HL-60 (cell line): ENCODE measurements around the gene GPS1.

Experiments used
- DNase-seq, 2 experiments: peaks; one replicate each; pipeline ENCODE4 v3.0.0-alpha.2; 2010 to 2020; ENCODE audit warnings: low read depth in 1 of 2, low spot score in 1 of 2
- H3K27ac ChIP-seq: fragments of 250-450 bp; sonication (Bioruptor Pico); replicated peaks from 2 replicates; pipeline ENCODE4 v1.5.1; 2020; ENCODE audit warnings: mild to moderate bottlenecking, moderate library complexity
- H3K27me3 ChIP-seq: fragments of 250-450 bp; sonication (Bioruptor Pico); 2 replicates; pipeline ENCODE4 v1.5.1; 2021; ENCODE audit warnings: mild to moderate bottlenecking, moderate library complexity; ENCODE audit not compliant: insufficient read depth, poor library complexity, severe bottlenecking
- H3K4me3 ChIP-seq: replicated peaks from 2 replicates; pipeline ENCODE4 v1.5.1; 2011; ENCODE audit warnings: mild to moderate bottlenecking, control low read depth, low read length; ENCODE audit not compliant: insufficient read depth
- GABPA ChIP-seq: IDR thresholded peaks from 2 replicates; pipeline ENCODE4 v1.6.1; 2012; ENCODE audit warnings: low read depth
- POLR2AphosphoS5 ChIP-seq: IDR thresholded peaks from 2 replicates; pipeline ENCODE4 v1.6.1; 2012; ENCODE audit warnings: low read depth
- SPI1 ChIP-seq: IDR thresholded peaks from 2 replicates; pipeline ENCODE4 v1.6.1; 2012; ENCODE audit warnings: low read depth, mild to moderate bottlenecking, borderline replicate concordance
- TF ChIP-seq, protein P1 (sequence below): IDR thresholded peaks from one replicate; pipeline ENCODE4 v1.5.1; 2011; ENCODE audit warnings: low read length, control low read depth, inconsistent platforms; ENCODE audit not compliant: insufficient read depth
- TF ChIP-seq, protein P2 (sequence below): IDR thresholded peaks from 2 replicates; pipeline ENCODE4 v1.6.1; 2012; ENCODE audit warnings: low read depth; ENCODE audit not compliant: insufficient replicate concordance

The GPS1 gene

DNA sequence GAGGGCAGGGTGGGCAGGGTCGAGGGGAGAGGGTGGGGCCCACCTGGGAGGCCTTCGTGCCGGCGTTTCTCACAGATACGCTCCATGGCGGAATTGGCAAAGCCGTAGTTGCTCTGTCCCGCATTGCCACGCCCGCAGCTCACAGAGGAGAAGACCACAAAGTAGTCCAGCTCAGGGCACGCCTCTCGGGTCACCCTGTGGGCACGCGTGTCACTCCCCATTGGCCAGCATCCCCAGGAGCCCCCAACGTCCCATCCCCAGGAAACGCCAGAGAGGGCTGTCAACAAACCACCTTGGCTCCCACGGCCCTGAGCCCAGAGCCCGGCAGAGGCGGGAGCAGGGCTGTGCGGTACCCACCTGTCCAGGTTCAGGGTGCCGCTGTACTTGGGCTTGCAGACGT, 30.3 kb downstream of the GPS1 start:
- DNase-seq, result no peak
- no peak for TF ChIP-seq GABPA
- no peak for TF ChIP-seq POLR2AphosphoS5
- TF ChIP-seq, protein P1, sequence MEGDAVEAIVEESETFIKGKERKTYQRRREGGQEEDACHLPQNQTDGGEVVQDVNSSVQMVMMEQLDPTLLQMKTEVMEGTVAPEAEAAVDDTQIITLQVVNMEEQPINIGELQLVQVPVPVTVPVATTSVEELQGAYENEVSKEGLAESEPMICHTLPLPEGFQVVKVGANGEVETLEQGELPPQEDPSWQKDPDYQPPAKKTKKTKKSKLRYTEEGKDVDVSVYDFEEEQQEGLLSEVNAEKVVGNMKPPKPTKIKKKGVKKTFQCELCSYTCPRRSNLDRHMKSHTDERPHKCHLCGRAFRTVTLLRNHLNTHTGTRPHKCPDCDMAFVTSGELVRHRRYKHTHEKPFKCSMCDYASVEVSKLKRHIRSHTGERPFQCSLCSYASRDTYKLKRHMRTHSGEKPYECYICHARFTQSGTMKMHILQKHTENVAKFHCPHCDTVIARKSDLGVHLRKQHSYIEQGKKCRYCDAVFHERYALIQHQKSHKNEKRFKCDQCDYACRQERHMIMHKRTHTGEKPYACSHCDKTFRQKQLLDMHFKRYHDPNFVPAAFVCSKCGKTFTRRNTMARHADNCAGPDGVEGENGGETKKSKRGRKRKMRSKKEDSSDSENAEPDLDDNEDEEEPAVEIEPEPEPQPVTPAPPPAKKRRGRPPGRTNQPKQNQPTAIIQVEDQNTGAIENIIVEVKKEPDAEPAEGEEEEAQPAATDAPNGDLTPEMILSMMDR, result no peak
- TF ChIP-seq SPI1, result no peak
- TF ChIP-seq, protein P2, sequence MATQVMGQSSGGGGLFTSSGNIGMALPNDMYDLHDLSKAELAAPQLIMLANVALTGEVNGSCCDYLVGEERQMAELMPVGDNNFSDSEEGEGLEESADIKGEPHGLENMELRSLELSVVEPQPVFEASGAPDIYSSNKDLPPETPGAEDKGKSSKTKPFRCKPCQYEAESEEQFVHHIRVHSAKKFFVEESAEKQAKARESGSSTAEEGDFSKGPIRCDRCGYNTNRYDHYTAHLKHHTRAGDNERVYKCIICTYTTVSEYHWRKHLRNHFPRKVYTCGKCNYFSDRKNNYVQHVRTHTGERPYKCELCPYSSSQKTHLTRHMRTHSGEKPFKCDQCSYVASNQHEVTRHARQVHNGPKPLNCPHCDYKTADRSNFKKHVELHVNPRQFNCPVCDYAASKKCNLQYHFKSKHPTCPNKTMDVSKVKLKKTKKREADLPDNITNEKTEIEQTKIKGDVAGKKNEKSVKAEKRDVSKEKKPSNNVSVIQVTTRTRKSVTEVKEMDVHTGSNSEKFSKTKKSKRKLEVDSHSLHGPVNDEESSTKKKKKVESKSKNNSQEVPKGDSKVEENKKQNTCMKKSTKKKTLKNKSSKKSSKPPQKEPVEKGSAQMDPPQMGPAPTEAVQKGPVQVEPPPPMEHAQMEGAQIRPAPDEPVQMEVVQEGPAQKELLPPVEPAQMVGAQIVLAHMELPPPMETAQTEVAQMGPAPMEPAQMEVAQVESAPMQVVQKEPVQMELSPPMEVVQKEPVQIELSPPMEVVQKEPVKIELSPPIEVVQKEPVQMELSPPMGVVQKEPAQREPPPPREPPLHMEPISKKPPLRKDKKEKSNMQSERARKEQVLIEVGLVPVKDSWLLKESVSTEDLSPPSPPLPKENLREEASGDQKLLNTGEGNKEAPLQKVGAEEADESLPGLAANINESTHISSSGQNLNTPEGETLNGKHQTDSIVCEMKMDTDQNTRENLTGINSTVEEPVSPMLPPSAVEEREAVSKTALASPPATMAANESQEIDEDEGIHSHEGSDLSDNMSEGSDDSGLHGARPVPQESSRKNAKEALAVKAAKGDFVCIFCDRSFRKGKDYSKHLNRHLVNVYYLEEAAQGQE, result no peak
- Histone ChIP-seq H3K27ac (no peak overlapping the region), H3K27me3 (no peaks in the 10 kb centered on the region), H3K4me3 (no peak overlapping the region)

DNA sequence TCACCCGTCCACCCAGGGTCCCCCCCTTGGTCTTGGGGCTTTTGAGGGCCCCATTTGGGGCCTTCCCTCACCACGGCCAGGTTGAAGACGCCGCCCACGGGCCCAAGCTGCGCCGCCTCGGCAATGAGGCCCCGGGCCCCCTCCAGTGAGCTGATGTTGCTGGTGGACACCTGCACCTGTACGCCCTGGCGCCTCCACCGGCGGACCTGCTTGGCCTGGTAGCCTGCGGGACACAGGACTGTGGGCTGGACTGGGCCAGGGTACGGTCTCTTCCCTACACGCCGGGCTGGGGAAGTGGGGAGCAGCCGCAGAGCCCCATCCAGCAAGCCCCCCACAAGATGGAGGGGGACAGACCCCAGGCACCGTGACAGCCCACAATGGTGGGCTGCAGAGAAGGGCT, 30.8 kb downstream of the GPS1 start:
- Histone ChIP-seq H3K27ac (no peak overlapping the region), H3K27me3 (no peaks in the 10 kb centered on the region), H3K4me3 (no peak overlapping the region)
- DNase-seq, result no peak
- TF ChIP-seq GABPA, result no peak
- TF ChIP-seq POLR2AphosphoS5, result no peak
- TF ChIP-seq, protein P2, result no peak

DNA sequence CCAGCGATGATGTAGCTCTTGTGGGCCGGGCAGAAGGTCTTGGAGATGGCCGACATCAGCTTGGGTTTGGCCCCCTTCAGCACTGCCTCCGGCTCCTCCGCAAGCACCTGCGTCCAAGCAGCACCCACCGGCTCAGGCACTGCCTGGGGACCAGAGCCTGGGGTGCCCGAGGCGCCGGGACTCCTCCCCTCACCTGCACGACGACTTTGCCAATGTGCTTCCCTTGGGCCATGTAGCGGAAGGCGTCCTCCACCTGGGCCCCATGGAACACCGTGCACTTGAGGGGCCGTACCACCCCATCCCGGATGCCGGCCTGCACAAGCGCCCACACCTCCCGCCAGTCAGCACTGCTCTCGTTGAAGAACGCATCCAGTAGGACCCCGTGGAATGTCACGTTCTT, 31.3 kb downstream of the GPS1 start:
- TF ChIP-seq, protein P1, result no peak
- TF ChIP-seq POLR2AphosphoS5 (no peak; the same call in 1 of the 2 replicates), SPI1 (no peak), GABPA (no peak)
- TF ChIP-seq, protein P2, result no peak
- H3K27ac ChIP-seq, result no peak overlapping the region
- no peaks in the 10 kb centered on the region for H3K27me3 ChIP-seq
- no peak for DNase-seq
- H3K4me3 ChIP-seq, result no peak overlapping the region
